GM23338 (cell line): Measurements from ENCODE around the gene STIL.

Experiments used
- CREB1 ChIP-seq: fragments of 250-450 bp; sonication (Bioruptor Pico); IDR thresholded peaks from 2 replicates; pipeline ENCODE4 v1.5.0; 2020; ENCODE audit warnings: low read depth, mild to moderate bottlenecking, moderate library complexity
- CTCF ChIP-seq, 2 experiments: fragments of 200-600 bp in 1 of 2; sonication (generic) in 1 of 2; conservative IDR thresholded peaks; 2 replicates each; pipeline versions ENCODE4 v1.5.1 to v1.6.1; 2016 to 2017; ENCODE audit warnings: antibody characterized with exemption in 2 of 2, low read depth in 2 of 2, mild to moderate bottlenecking in 2 of 2, moderate library complexity in 1 of 2
- EZH2 ChIP-seq: fragments of 200-600 bp; sonication (generic); IDR thresholded peaks from one replicate; pipeline ENCODE4 v1.8.0; 2017; ENCODE audit warnings: antibody characterized with exemption, mild to moderate bottlenecking, low read depth; ENCODE audit not compliant: unreplicated experiment
- EZH2phosphoT487 ChIP-seq: fragments of 200-600 bp; sonication (generic); IDR thresholded peaks from one replicate; pipeline ENCODE4 v1.8.1; 2018; ENCODE audit warnings: antibody characterized with exemption; ENCODE audit not compliant: unreplicated experiment
- JUNB ChIP-seq: IDR thresholded peaks from one replicate; pipeline ENCODE4 v1.6.1; 2016; ENCODE audit warnings: antibody characterized with exemption; ENCODE audit not compliant: unreplicated experiment
- NANOG ChIP-seq: IDR thresholded peaks from 2 replicates; pipeline ENCODE4 v1.6.1; 2016; ENCODE audit warnings: antibody characterized with exemption, borderline replicate concordance
- POLR2AphosphoS5 ChIP-seq: IDR thresholded peaks from 2 replicates; pipeline ENCODE4 v1.6.1; 2016; ENCODE audit warnings: antibody characterized with exemption, low read depth
- STAT1 ChIP-seq: IDR thresholded peaks from one replicate; pipeline ENCODE4 v1.6.1; 2016; ENCODE audit warnings: antibody characterized with exemption; ENCODE audit not compliant: unreplicated experiment
- ZNF114 ChIP-seq: fragments of 250-450 bp; sonication (Bioruptor Pico); IDR thresholded peaks from 2 replicates; pipeline ENCODE4 v1.5.0; 2020; ENCODE audit warnings: mild to moderate bottlenecking, moderate library complexity
- ZNF331 ChIP-seq: fragments of 250-450 bp; sonication (Bioruptor Pico); IDR thresholded peaks from 2 replicates; pipeline ENCODE4 v1.5.0; 2020; ENCODE audit warnings: low read depth, mild to moderate bottlenecking, moderate library complexity
- ZNF462 ChIP-seq: fragments of 250-450 bp; sonication (Bioruptor Pico); IDR thresholded peaks from 2 replicates; pipeline ENCODE4 v1.5.0; 2020; ENCODE audit warnings: mild to moderate bottlenecking, moderate library complexity
- TF ChIP-seq, protein P1 (sequence below): IDR thresholded peaks from one replicate; pipeline ENCODE4 v1.6.1; 2018; ENCODE audit warnings: antibody characterized with exemption; ENCODE audit not compliant: unreplicated experiment
- TF ChIP-seq, protein P2 (sequence below): IDR thresholded peaks from 2 replicates; pipeline ENCODE4 v1.6.1; 2016; ENCODE audit warnings: antibody characterized with exemption

- TF ChIP-seq CTCF (conservative IDR thresholded peaks at IDR 0.05; ENCODE audit: low read depth in 2 of 2) (no peak), POLR2AphosphoS5 (no peak), JUNB (no peak), CREB1 (CRISPR knock-in tag) (no peak), EZH2phosphoT487 (no peak), EZH2 (no peak), ZNF114 (CRISPR knock-in tag) (no peak), ZNF462 (CRISPR knock-in tag) (no peak), ZNF331 (no peak), NANOG (no peak), STAT1 (no peak)
- TF ChIP-seq, protein P1, sequence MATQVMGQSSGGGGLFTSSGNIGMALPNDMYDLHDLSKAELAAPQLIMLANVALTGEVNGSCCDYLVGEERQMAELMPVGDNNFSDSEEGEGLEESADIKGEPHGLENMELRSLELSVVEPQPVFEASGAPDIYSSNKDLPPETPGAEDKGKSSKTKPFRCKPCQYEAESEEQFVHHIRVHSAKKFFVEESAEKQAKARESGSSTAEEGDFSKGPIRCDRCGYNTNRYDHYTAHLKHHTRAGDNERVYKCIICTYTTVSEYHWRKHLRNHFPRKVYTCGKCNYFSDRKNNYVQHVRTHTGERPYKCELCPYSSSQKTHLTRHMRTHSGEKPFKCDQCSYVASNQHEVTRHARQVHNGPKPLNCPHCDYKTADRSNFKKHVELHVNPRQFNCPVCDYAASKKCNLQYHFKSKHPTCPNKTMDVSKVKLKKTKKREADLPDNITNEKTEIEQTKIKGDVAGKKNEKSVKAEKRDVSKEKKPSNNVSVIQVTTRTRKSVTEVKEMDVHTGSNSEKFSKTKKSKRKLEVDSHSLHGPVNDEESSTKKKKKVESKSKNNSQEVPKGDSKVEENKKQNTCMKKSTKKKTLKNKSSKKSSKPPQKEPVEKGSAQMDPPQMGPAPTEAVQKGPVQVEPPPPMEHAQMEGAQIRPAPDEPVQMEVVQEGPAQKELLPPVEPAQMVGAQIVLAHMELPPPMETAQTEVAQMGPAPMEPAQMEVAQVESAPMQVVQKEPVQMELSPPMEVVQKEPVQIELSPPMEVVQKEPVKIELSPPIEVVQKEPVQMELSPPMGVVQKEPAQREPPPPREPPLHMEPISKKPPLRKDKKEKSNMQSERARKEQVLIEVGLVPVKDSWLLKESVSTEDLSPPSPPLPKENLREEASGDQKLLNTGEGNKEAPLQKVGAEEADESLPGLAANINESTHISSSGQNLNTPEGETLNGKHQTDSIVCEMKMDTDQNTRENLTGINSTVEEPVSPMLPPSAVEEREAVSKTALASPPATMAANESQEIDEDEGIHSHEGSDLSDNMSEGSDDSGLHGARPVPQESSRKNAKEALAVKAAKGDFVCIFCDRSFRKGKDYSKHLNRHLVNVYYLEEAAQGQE = no peak
- TF ChIP-seq, protein P2, sequence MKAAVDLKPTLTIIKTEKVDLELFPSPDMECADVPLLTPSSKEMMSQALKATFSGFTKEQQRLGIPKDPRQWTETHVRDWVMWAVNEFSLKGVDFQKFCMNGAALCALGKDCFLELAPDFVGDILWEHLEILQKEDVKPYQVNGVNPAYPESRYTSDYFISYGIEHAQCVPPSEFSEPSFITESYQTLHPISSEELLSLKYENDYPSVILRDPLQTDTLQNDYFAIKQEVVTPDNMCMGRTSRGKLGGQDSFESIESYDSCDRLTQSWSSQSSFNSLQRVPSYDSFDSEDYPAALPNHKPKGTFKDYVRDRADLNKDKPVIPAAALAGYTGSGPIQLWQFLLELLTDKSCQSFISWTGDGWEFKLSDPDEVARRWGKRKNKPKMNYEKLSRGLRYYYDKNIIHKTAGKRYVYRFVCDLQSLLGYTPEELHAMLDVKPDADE = no peak
Measured at GRCh38 chr1:47241114-47242113, 72.5 kb downstream of the STIL start.
